Panc1 (cell line): ENCODE results near the gene MAGI2. TPM values are rescaled to one million over a fixed set of nuclear protein-coding genes. Genes with fewer than 3 reads are reported as not detected.
A peak's percentile ranks its signal among the peaks of the same experiment; 100 is the strongest.

Experiments used
- ATAC-seq: fragments of 200-7000 bp; cut with Tn5 transposase; 2 replicates; pipeline ENCODE4 v1.9.1; 2020; ENCODE audit warnings: mild to moderate bottlenecking, moderate library complexity
- BruUV-seq: library from RNA; stranded (reverse); fragments of 400-500 nt; replicated peaks from 2 replicates; lab custom pipeline; 2021; lab: Mats Ljungman, UMichigan
- CTCF ChIA-PET: fragments of 300-600 bp; sonication (Branson Sonifier 250); formaldehyde crosslinking; loops from one replicate; lab custom pipeline; 2022; ENCODE audit warnings: antibody characterized with exemption; lab: Charles Lee
- POLR2A ChIA-PET: fragments of 300-600 bp; sonication (Branson Sonifier 250); formaldehyde crosslinking; loops from one replicate; lab custom pipeline; 2022; ENCODE audit warnings: antibody characterized with exemption; lab: Charles Lee
- DNase-seq: peaks from one replicate; pipeline ENCODE4 v3.0.0-alpha.2; 2010; ENCODE audit warnings: low read depth, low spot score
- H3K27ac ChIP-seq: 2 replicates; pipeline ENCODE4 v1.5.1; 2011; ENCODE audit warnings: mild to moderate bottlenecking, low read length, inconsistent platforms
- H3K27me3 ChIP-seq: fragments of 200-500 bp; sonication (Bioruptor generic); 2 replicates; pipeline ENCODE4 v1.6.0; 2014; ENCODE audit warnings: low read length, inconsistent platforms; ENCODE audit not compliant: control insufficient read depth, insufficient read depth
- H3K36me3 ChIP-seq: fragments of 200-500 bp; sonication (Bioruptor generic); 2 replicates; pipeline ENCODE4 v1.5.1; 2014; ENCODE audit warnings: inconsistent platforms, mild to moderate bottlenecking, low read length, moderate library complexity; ENCODE audit not compliant: control insufficient read depth, insufficient read depth
- H3K4me1 ChIP-seq: 2 replicates; pipeline ENCODE4 v1.5.1; 2011; ENCODE audit warnings: inconsistent platforms, mild to moderate bottlenecking, low read length, moderate library complexity; ENCODE audit not compliant: control insufficient read depth, insufficient read depth
- H3K4me3 ChIP-seq, 2 experiments: 2 replicates each; pipeline ENCODE4 v1.5.1; 2011 to 2012; ENCODE audit warnings: low read depth in 2 of 2, low read length in 2 of 2, mild to moderate bottlenecking in 2 of 2, inconsistent platforms in 1 of 2, moderate library complexity in 1 of 2
- H3K9me3 ChIP-seq: fragments of 200-500 bp; sonication (Bioruptor generic); 2 replicates; pipeline ENCODE4 v1.5.1; 2014; ENCODE audit warnings: low read depth, mild to moderate bottlenecking, inconsistent platforms, low read length, moderate library complexity; ENCODE audit not compliant: control insufficient read depth, insufficient read depth
- POLR2AphosphoS5 ChIP-seq: IDR thresholded peaks from 2 replicates; pipeline ENCODE4 v1.6.1; 2012; ENCODE audit warnings: mild to moderate bottlenecking, low read depth, low read length, moderate library complexity
- SIN3A ChIP-seq: IDR thresholded peaks from 2 replicates; pipeline ENCODE4 v1.6.1; 2012; ENCODE audit warnings: low read depth, mild to moderate bottlenecking, low read length, moderate library complexity, borderline replicate concordance; ENCODE audit not compliant: insufficient read depth
- TCF7L2 ChIP-seq: IDR thresholded peaks from 2 replicates; pipeline ENCODE4 v1.6.1; 2011; ENCODE audit warnings: mild to moderate bottlenecking, low read depth, low read length, inconsistent platforms
- in situ Hi-C: cut with HindIII; loops from 2 replicates; pipeline ENCODE4 v1.10.0; 2016; ENCODE audit warnings: low sequenced_read_pairs, low pct_unique_long_range_greater_than_20kb
- intact Hi-C: fragments of 100-400 bp; cut with micrococcal nuclease; formaldehyde crosslinking; loops from one replicate; pipeline ENCODE4 v1.10.0; 2022; ENCODE audit not compliant: unreplicated experiment
- total RNA-seq: library from RNA; stranded (reverse); gene quantifications from one replicate; pipeline ENCODE4 v1.2.1, GENCODE V29; 2021; ENCODE audit not compliant: unreplicated experiment
- TF ChIP-seq, protein P1 (sequence below): fragments of 450-650 bp; IDR thresholded peaks from 2 replicates; pipeline ENCODE4 v1.5.1; 2017; ENCODE audit warnings: mild to moderate bottlenecking
- TF ChIP-seq, protein P2 (sequence below), 2 experiments: IDR thresholded peaks; 2 replicates each; pipeline ENCODE4 v1.6.1; 2011 to 2012; ENCODE audit warnings: low read depth in 2 of 2, control low read depth in 1 of 2, low read length in 1 of 2, mild to moderate bottlenecking in 1 of 2, moderate library complexity in 1 of 2; ENCODE audit not compliant: insufficient read depth in 1 of 2

The MAGI2 gene
- total RNA-seq, 1 experiment from 2014 or later = 5.4 TPM

DNA sequence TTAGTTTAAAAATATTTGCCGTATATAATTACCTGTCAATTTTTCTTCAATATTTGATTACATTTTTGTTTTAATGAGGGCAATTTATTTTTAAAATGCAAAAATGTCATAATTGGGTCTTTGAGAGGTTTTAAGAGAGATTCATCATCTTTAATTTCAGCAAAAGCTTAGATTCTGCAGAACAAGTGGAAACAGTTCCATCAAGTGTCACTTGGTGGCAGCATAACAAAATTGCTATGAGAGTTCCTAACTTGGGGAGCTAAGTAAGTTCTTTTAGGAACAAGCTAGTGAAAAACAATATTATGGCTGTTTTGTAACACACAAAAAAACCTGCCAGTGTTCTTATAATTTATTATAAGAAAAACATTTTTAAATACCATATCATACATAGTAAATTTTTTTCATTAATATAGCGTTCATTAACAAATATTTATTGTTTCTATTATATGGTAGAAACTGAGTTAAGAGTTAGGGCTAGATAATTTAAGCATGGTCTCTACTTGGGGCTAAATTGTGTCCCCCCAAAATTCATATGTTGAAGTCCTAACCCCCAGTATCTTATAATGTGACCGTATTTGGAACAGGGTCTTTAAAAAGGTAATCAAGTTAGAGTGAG, 155.2 kb downstream of the MAGI2 start:
- POLR2A ChIA-PET = interaction anchor here (0.5 kb wide), 1 partner anchor 186 kb away, joined by 4 read pairs; no protein-coding TSS in a partner anchor
- in situ Hi-C loops = no loop called here
- DNase-seq = peak; percentile 50

DNA sequence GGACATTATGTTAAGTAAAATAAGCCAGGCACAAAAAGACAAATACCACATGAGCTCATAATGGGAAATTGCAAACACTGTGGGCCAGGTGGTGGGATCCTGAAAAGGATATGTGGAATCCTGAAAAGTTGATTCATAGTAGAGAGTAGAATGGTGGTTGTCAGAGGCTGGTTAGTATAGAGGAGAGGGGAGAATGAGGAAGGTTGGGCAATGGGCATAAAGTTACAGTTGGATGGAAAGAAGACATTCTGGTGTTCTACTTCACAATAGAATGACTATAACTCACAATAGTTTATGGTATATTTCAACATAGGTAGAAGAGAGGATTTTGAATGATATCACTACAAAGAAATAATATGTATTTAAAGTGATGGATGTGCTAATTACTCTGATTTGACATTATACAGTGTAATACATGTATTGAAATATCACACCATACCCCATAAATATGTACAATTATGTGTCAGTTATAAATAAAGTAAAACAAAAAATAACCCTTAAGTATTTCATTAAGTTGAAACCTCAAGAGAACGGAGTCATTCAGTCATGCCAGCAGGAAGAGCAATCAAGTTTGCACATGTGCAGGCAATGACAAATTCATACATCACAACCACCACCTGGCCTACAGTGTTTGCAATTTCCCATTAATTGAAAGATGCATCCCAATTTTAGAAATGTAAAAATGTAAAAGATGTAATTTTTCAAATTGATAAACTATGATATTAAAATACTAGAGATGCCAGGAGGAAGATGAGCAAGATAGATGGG, 156.7 kb downstream of the MAGI2 start:
- peaks cover 4% of the 10 kb centered on the region; the same call in 1 of the 2 replicates for H3K9me3 ChIP-seq
- CTCF ChIA-PET = interaction anchor here (1.1 to 1.2 kb wide), 2 partner anchors 139 to 445 kb away, joined by 3 to 4 read pairs; no protein-coding TSS in a partner anchor
- DNase-seq (no peak), ATAC-seq (no peak)
- POLR2A ChIA-PET = no interaction called here
- in situ Hi-C loops = no loop called here
- no peaks in the 10 kb centered on the region for H3K27me3 ChIP-seq
- TF ChIP-seq POLR2AphosphoS5 (no peak), SIN3A (no peak), TCF7L2 (no peak)
- TF ChIP-seq, protein P1, sequence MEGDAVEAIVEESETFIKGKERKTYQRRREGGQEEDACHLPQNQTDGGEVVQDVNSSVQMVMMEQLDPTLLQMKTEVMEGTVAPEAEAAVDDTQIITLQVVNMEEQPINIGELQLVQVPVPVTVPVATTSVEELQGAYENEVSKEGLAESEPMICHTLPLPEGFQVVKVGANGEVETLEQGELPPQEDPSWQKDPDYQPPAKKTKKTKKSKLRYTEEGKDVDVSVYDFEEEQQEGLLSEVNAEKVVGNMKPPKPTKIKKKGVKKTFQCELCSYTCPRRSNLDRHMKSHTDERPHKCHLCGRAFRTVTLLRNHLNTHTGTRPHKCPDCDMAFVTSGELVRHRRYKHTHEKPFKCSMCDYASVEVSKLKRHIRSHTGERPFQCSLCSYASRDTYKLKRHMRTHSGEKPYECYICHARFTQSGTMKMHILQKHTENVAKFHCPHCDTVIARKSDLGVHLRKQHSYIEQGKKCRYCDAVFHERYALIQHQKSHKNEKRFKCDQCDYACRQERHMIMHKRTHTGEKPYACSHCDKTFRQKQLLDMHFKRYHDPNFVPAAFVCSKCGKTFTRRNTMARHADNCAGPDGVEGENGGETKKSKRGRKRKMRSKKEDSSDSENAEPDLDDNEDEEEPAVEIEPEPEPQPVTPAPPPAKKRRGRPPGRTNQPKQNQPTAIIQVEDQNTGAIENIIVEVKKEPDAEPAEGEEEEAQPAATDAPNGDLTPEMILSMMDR = no peak
- TF ChIP-seq, protein P2, sequence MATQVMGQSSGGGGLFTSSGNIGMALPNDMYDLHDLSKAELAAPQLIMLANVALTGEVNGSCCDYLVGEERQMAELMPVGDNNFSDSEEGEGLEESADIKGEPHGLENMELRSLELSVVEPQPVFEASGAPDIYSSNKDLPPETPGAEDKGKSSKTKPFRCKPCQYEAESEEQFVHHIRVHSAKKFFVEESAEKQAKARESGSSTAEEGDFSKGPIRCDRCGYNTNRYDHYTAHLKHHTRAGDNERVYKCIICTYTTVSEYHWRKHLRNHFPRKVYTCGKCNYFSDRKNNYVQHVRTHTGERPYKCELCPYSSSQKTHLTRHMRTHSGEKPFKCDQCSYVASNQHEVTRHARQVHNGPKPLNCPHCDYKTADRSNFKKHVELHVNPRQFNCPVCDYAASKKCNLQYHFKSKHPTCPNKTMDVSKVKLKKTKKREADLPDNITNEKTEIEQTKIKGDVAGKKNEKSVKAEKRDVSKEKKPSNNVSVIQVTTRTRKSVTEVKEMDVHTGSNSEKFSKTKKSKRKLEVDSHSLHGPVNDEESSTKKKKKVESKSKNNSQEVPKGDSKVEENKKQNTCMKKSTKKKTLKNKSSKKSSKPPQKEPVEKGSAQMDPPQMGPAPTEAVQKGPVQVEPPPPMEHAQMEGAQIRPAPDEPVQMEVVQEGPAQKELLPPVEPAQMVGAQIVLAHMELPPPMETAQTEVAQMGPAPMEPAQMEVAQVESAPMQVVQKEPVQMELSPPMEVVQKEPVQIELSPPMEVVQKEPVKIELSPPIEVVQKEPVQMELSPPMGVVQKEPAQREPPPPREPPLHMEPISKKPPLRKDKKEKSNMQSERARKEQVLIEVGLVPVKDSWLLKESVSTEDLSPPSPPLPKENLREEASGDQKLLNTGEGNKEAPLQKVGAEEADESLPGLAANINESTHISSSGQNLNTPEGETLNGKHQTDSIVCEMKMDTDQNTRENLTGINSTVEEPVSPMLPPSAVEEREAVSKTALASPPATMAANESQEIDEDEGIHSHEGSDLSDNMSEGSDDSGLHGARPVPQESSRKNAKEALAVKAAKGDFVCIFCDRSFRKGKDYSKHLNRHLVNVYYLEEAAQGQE (IDR thresholded peaks at IDR 0.05; ENCODE audit: insufficient read depth in 1 of 2, low read depth in 2 of 2, low read length in 1 of 2) = no peak
- peaks cover 24% of the 10 kb centered on the region for H3K4me1 ChIP-seq
- peak overlapping the region; percentile 96 for H3K27ac ChIP-seq
- no peak overlapping the region for H3K4me3 ChIP-seq
- intact Hi-C loops = loop anchor here (5.0 to 10.0 kb wide), 3 partner anchors 156 to 718 kb away; partner anchors contain the start of gene MAGI2
- no peaks in the 10 kb centered on the region for H3K36me3 ChIP-seq
- no TSS peak for BruUV-seq

More for the DNA sequence above, 155.2 kb downstream of the MAGI2 start:
- CTCF ChIA-PET = interaction anchor here (0.7 to 1.5 kb wide), 6 partner anchors 10 to 443 kb away, joined by 3 to 7 read pairs (median 4); no protein-coding TSS in a partner anchor
- TF ChIP-seq, protein P1 = peak; percentile 81; the same call in 1 of the 2 replicates
- no peak for TF ChIP-seq SIN3A
- H3K4me3 ChIP-seq = no peak overlapping the region
- H3K27ac ChIP-seq = peak overlapping the region; percentile 96
- ATAC-seq = no peak
- peaks cover 4% of the 10 kb centered on the region; the same call in 1 of the 2 replicates for H3K9me3 ChIP-seq
- no peaks in the 10 kb centered on the region for H3K27me3 ChIP-seq
- no peaks in the 10 kb centered on the region for H3K36me3 ChIP-seq
- BruUV-seq = no TSS peak
- H3K4me1 ChIP-seq = peaks cover 9% of the 10 kb centered on the region; the same call in 1 of the 2 replicates
- intact Hi-C loops = loop anchor here (5.0 to 10.0 kb wide), 3 partner anchors 154 to 717 kb away; partner anchors contain the start of gene MAGI2
